ENCODE measurements around the gene PXMP4.

The PXMP4 gene

GRCh38 chr20:33713865-33714367, 6.2 kb downstream of the PXMP4 start:
- Histone ChIP-seq H3K9me3 (ENCODE audit: insufficient read depth, low read length) (no peaks in the 10 kb centered on the region), H3K79me2 (ENCODE audit: low read length) (no peaks in the 10 kb centered on the region), H3K36me3 (replicated peaks; ENCODE audit: low read depth, low read length) (no peaks in the 10 kb centered on the region), H3K4me3 (ENCODE audit: low read length) (no peak overlapping the region), H4K20me1 (ENCODE audit: insufficient read depth, low read length) (no peaks in the 10 kb centered on the region), H3K4me2 (ENCODE audit: low read length) (no peak overlapping the region), H3K4me1 (ENCODE audit: low read length) (no peaks in the 10 kb centered on the region), H3K27me3 (ENCODE audit: low read depth, low read length) (no peaks in the 10 kb centered on the region), H3K9ac (ENCODE audit: low read length) (no peak overlapping the region), H3K27ac (ENCODE audit: low read length) (no peak overlapping the region), H2AFZ (ENCODE audit: low read depth, low read length) (no peak overlapping the region)
- TF ChIP-seq EZH2phosphoT487 (IDR thresholded peaks at IDR 0.05; ENCODE audit: low read depth) = no peak
- no peak for TF ChIP-seq CTCF (IDR thresholded peaks at IDR 0.05; ENCODE audit: low read depth, low read length)

- H3K9ac ChIP-seq (ENCODE audit: low read length) = no peak overlapping the region
- no peaks in the 10 kb centered on the region for H3K36me3 ChIP-seq (replicated peaks; ENCODE audit: low read depth, low read length)
- H3K9me3 ChIP-seq (ENCODE audit: insufficient read depth, low read length) = no peaks in the 10 kb centered on the region
- no peaks in the 10 kb centered on the region for H3K4me1 ChIP-seq (ENCODE audit: low read length)
- H3K4me3 ChIP-seq (ENCODE audit: low read length) = no peak overlapping the region
- no peak for TF ChIP-seq CTCF (IDR thresholded peaks at IDR 0.05; ENCODE audit: low read depth, low read length)
- TF ChIP-seq EZH2phosphoT487 (IDR thresholded peaks at IDR 0.05; ENCODE audit: low read depth) = no peak
- no peak overlapping the region for H3K27ac ChIP-seq (ENCODE audit: low read length)
- no peak overlapping the region for H3K4me2 ChIP-seq (ENCODE audit: low read length)
- H3K79me2 ChIP-seq (ENCODE audit: low read length) = no peaks in the 10 kb centered on the region
- H4K20me1 ChIP-seq (ENCODE audit: insufficient read depth, low read length) = no peaks in the 10 kb centered on the region
- H2AFZ ChIP-seq (ENCODE audit: low read depth, low read length) = no peak overlapping the region
- no peaks in the 10 kb centered on the region for H3K27me3 ChIP-seq (ENCODE audit: low read depth, low read length)
Measured at GRCh38 chr20:33711446-33711738, 8.7 kb downstream of the PXMP4 start.

DNA sequence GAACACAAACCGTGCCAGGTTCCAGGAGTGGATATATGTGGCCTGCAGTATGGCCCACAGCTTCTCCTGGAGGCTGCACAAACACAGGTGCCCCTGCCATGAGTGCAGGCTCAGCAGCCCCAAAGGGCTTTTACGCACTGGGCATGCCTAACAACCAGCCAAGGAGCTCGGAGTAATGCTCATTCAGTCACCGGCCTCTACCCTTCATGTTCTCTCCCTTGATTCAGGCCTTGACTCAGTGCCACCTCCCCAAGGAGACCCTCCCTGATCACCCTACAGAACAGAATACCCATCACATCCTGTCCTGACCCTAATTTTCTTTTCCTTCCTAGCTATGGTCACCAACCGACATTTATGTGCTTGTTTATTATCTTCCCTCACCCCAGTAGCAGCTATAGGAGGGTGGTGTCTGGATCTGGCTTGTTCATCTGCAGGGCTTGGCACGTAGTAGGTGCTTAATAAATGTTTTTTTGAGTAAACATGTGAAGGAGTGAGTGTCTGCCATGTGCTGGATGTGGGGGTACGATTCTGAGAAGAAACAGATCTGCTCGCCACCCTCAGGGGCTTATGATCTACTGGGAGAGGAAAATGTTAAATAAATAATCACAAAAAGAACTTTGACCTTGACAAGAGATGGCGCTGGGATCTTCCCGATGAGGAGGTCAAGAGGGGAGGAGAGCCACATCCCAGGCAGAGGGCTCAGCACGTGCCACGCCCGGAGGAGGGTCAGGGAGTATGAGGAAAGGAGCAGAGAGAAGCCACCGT, 9.2 kb downstream of the PXMP4 start:
- TF ChIP-seq CTCF (IDR thresholded peaks at IDR 0.05; ENCODE audit: low read depth, low read length) = no peak
- Histone ChIP-seq H3K27ac (ENCODE audit: low read length) (no peak overlapping the region), H2AFZ (ENCODE audit: low read depth, low read length) (no peak overlapping the region), H3K4me1 (ENCODE audit: low read length) (no peaks in the 10 kb centered on the region), H3K36me3 (replicated peaks; ENCODE audit: low read depth, low read length) (no peaks in the 10 kb centered on the region), H3K4me2 (ENCODE audit: low read length) (no peak overlapping the region), H3K9me3 (ENCODE audit: insufficient read depth, low read length) (no peaks in the 10 kb centered on the region), H3K79me2 (ENCODE audit: low read length) (no peaks in the 10 kb centered on the region), H3K9ac (ENCODE audit: low read length) (no peak overlapping the region), H3K4me3 (ENCODE audit: low read length) (no peak overlapping the region), H4K20me1 (ENCODE audit: insufficient read depth, low read length) (no peaks in the 10 kb centered on the region), H3K27me3 (ENCODE audit: low read depth, low read length) (no peaks in the 10 kb centered on the region)

GRCh38 chr20:33709905-33710541, 10.1 kb downstream of the PXMP4 start:
- no peak overlapping the region for H3K4me2 ChIP-seq (ENCODE audit: low read length)
- H3K27me3 ChIP-seq (ENCODE audit: low read depth, low read length) = no peaks in the 10 kb centered on the region
- H3K79me2 ChIP-seq (ENCODE audit: low read length) = no peaks in the 10 kb centered on the region
- H4K20me1 ChIP-seq (ENCODE audit: insufficient read depth, low read length) = no peaks in the 10 kb centered on the region
- H3K27ac ChIP-seq (ENCODE audit: low read length) = no peak overlapping the region
- H3K36me3 ChIP-seq (replicated peaks; ENCODE audit: low read depth, low read length) = no peaks in the 10 kb centered on the region
- no peak overlapping the region for H3K9ac ChIP-seq (ENCODE audit: low read length)
- no peaks in the 10 kb centered on the region for H3K4me1 ChIP-seq (ENCODE audit: low read length)
- TF ChIP-seq CTCF (IDR thresholded peaks at IDR 0.05; ENCODE audit: low read depth, low read length) (no peak), EZH2phosphoT487 (IDR thresholded peaks at IDR 0.05; ENCODE audit: low read depth) (no peak)
- H3K9me3 ChIP-seq (ENCODE audit: insufficient read depth, low read length) = no peaks in the 10 kb centered on the region
- H2AFZ ChIP-seq (ENCODE audit: low read depth, low read length) = no peak overlapping the region
- no peak overlapping the region for H3K4me3 ChIP-seq (ENCODE audit: low read length)

All from OCI-LY3 (cell line).